ENCODE data around the gene COX4I2.

Gene COX4I2

GRCh38 chr20:31632548-31633338 is 5.0 kb upstream of the COX4I2 start:
- no peak for FAIRE-seq
- no peak for DNase-seq (ENCODE audit: insufficient read length, low spot score)
- TF ChIP-seq CTCF (IDR thresholded peaks at IDR 0.05; ENCODE audit: insufficient read depth, missing control alignments): no peak

- no peak for TF ChIP-seq CTCF (IDR thresholded peaks at IDR 0.05; ENCODE audit: insufficient read depth, missing control alignments)
- FAIRE-seq (no peak), DNase-seq (ENCODE audit: insufficient read length, low spot score) (no peak)
Observed at GRCh38 chr20:31633339-31633914, 4.3 kb upstream of the COX4I2 start.

- FAIRE-seq: no peak
Observed at GRCh38 chr20:31638317-31638716, 605 bp downstream of the COX4I2 start.

GRCh38 chr20:31638816-31639215 is 1.1 kb downstream of the COX4I2 start:
- no peak for FAIRE-seq
- TF ChIP-seq CTCF (IDR thresholded peaks at IDR 0.05; ENCODE audit: insufficient read depth, missing control alignments): no peak
- no peak for DNase-seq (ENCODE audit: insufficient read length, low spot score)

More at GRCh38 chr20:31638317-31638716, 605 bp downstream of the COX4I2 start:
- no peak for TF ChIP-seq CTCF (IDR thresholded peaks at IDR 0.05; ENCODE audit: insufficient read depth, missing control alignments)
- no peak for DNase-seq (ENCODE audit: insufficient read length, low spot score)

- FAIRE-seq (no peak), DNase-seq (ENCODE audit: insufficient read length, low spot score) (no peak)
- TF ChIP-seq CTCF (IDR thresholded peaks at IDR 0.05; ENCODE audit: insufficient read depth, missing control alignments): no peak
Observed at GRCh38 chr20:31640259-31640658, 2.5 kb downstream of the COX4I2 start.

- DNase-seq (ENCODE audit: insufficient read length, low spot score) (no peak), FAIRE-seq (no peak)
- TF ChIP-seq CTCF (IDR thresholded peaks at IDR 0.05; ENCODE audit: insufficient read depth, missing control alignments): no peak
Observed at GRCh38 chr20:31641391-31641790, 3.7 kb downstream of the COX4I2 start.

- TF ChIP-seq CTCF (IDR thresholded peaks at IDR 0.05; ENCODE audit: insufficient read depth, missing control alignments): no peak
- DNase-seq (ENCODE audit: insufficient read length, low spot score): no peak
- FAIRE-seq: no peak
Observed at GRCh38 chr20:31642837-31643236, 5.1 kb downstream of the COX4I2 start.
